Activated T-helper 17 cell treated with anti-CD3 and anti-CD28 coated beads, Interleukin-2, amount 50 U/mL, for 72 hours (primary cell): Measurements from ENCODE around the gene NSUN2. TPM values are rescaled to one million over a fixed set of nuclear protein-coding genes. Genes with fewer than 3 reads are reported as not detected.

ENCODE experiments used
- ATAC-seq: fragments of 150-1000 bp; cut with Tn5 transposase; replicated peaks from 2 replicates; pipeline ENCODE4 v1.10.0; 2021; ENCODE audit warnings: mild to moderate bottlenecking, moderate library complexity
- H3K27ac Mint-ChIP-seq: one replicate; pipeline ENCODE4 v1.8.0; 2022; ENCODE audit warnings: mixed read lengths
- H3K27me3 Mint-ChIP-seq: one replicate; pipeline ENCODE4 v1.8.0; 2022; ENCODE audit warnings: mixed read lengths
- H3K36me3 Mint-ChIP-seq: one replicate; pipeline ENCODE4 v1.8.0; 2022; ENCODE audit warnings: low read depth, mild to moderate bottlenecking, mixed read lengths
- H3K4me1 Mint-ChIP-seq: one replicate; pipeline ENCODE4 v1.8.0; 2022; ENCODE audit warnings: mixed read lengths
- H3K4me3 Mint-ChIP-seq: one replicate; pipeline ENCODE4 v1.8.0; 2022; ENCODE audit warnings: mild to moderate bottlenecking, mixed read lengths
- H3K9me3 Mint-ChIP-seq: one replicate; pipeline ENCODE4 v1.8.0; 2022; ENCODE audit warnings: mixed read lengths
- total RNA-seq, 2 donors: library from RNA; stranded (reverse); gene quantifications; one replicate each; pipeline ENCODE4 v1.2.3, GENCODE V29; 2022

NSUN2 gene
- total RNA-seq, 2 donors from 2014 or later, result 61.2 to 128 TPM

DNA sequence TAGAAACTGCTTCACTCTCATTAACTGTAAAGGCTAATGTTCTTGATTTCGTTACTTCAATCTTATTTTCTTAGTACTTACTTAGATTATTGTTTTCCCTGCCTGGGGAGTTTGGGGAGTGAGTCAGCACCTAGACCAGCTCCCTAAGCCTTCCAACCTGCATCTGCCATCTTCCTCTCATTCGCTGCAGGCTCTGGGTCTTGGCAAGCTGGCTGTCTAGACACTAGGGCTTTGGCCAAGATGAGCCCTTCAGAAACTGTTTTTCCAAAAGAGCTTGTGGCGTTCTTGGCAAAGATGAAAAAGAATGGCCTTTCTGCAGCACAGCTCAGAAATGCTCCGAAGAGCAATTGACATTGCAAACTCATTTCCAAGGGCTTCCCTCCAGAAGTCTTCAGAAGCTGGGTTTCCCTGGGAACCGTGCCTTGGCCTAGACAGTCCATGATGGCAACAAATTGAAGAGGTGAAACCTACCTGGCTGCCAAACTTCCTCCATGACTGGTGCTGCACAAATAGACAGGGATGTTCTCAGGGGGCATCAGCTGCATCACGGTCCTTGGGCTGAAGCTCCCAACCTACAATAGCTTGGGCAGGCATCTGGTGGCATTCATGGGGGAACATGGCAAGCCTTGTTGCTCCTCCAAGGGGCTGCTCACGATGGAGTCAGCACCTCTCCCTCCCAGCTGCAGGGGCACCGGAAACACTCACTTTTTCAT, 76.6 kb downstream of the NSUN2 start:
- Mint-ChIP-seq H3K27ac (no peak overlapping the region), H3K9me3 (no peaks in the 10 kb centered on the region), H3K4me1 (no peaks in the 10 kb centered on the region)

DNA sequence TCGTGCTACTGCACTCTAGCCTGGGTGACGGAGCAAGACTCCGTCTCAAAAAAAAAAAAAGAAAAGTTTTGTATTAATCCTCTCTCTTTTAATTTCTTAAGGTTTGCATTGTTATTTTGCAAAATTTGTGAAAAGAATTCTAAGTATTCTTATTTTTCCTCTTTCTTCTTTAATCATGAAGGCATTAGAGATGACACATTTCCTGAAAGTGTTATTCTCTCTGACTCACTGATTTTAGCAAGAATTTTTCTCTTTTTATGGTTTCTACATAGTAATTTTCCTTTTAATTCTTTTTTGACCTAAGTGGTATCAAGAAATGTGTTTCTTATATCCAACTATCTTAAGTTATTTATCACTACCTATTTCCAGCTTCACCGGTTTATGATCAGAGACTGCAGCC, 78.0 kb downstream of the NSUN2 start:
- Mint-ChIP-seq H3K4me3 (no peak overlapping the region), H3K4me1 (no peaks in the 10 kb centered on the region), H3K9me3 (no peaks in the 10 kb centered on the region), H3K27me3 (peaks cover 23% of the 10 kb centered on the region), H3K27ac (no peak overlapping the region), H3K36me3 (no peaks in the 10 kb centered on the region)
- no peak for ATAC-seq

More for the DNA sequence above, 76.6 kb downstream of the NSUN2 start:
- ATAC-seq, result no peak
- Mint-ChIP-seq H3K4me3 (no peak overlapping the region), H3K27me3 (peaks cover 20% of the 10 kb centered on the region), H3K36me3 (no peaks in the 10 kb centered on the region)

DNA sequence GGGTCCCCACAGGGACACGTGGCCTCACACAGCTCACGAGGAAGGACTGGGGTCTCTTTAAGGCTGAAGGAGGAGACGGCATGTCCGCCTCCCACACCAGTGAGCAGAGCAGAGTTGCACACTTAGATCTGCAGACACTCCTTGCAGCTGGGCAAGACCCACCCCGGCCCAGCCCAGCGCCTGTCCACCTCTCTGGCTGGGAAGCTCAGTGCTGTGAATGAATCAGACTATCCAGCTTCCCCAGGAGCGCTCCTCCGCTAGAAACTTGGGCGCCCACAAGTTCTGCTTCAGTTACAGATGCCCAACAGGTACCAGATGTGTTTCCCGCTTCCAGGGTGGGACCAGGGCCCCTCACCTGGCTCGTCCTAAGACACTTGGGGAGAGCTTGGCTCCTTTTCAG, 78.9 kb downstream of the NSUN2 start:
- Mint-ChIP-seq H3K4me3 (no peak overlapping the region), H3K27ac (no peak overlapping the region), H3K27me3 (peaks cover 21% of the 10 kb centered on the region), H3K9me3 (no peaks in the 10 kb centered on the region), H3K4me1 (no peaks in the 10 kb centered on the region), H3K36me3 (no peaks in the 10 kb centered on the region)
- no peak for ATAC-seq

DNA sequence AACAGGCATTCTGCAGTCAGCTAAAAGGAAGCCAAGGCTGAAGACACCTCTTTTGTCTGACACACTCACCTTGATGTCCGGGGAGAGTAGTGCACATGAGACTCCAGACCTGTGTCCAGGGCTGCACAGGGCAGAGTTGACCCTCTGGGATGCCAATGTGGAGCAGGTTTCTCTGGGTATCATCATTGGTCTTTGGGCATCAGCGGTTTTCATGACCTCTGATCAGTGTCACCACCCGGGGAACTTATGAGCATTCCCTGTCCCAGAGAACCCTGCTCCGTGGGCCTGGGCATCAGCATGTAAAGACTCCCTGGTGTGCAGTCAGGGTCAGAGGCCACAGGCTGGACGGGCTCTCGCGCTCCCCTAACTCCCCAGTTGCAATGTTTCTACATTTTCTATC, 80.2 kb downstream of the NSUN2 start:
- H3K9me3 Mint-ChIP-seq, result no peaks in the 10 kb centered on the region
- H3K4me3 Mint-ChIP-seq, result no peak overlapping the region
- peaks cover 21% of the 10 kb centered on the region for H3K27me3 Mint-ChIP-seq
- no peak for ATAC-seq
- H3K36me3 Mint-ChIP-seq, result no peaks in the 10 kb centered on the region
- no peak overlapping the region for H3K27ac Mint-ChIP-seq
- no peaks in the 10 kb centered on the region for H3K4me1 Mint-ChIP-seq

- H3K36me3 Mint-ChIP-seq, result no peaks in the 10 kb centered on the region
These were observed 80.9 kb downstream of the NSUN2 start for GRCh38 chr5:6551955-6552313.

GRCh38 chr5:6551287-6551954, 81.4 kb downstream of the NSUN2 start:
- H3K27ac Mint-ChIP-seq, result no peak overlapping the region
- ATAC-seq, result no peak
- no peaks in the 10 kb centered on the region for H3K36me3 Mint-ChIP-seq
- no peak overlapping the region for H3K4me3 Mint-ChIP-seq
- no peaks in the 10 kb centered on the region for H3K9me3 Mint-ChIP-seq
- peaks cover 24% of the 10 kb centered on the region for H3K27me3 Mint-ChIP-seq
- peaks cover 5% of the 10 kb centered on the region for H3K4me1 Mint-ChIP-seq

More at GRCh38 chr5:6551955-6552313, 80.9 kb downstream of the NSUN2 start:
- Mint-ChIP-seq H3K27me3 (peaks cover 25% of the 10 kb centered on the region), H3K4me1 (peaks cover 5% of the 10 kb centered on the region), H3K9me3 (no peaks in the 10 kb centered on the region), H3K27ac (no peak overlapping the region), H3K4me3 (no peak overlapping the region)
- ATAC-seq, result no peak

- H3K4me3 Mint-ChIP-seq, result no peak overlapping the region
- no peaks in the 10 kb centered on the region for H3K9me3 Mint-ChIP-seq
- H3K27me3 Mint-ChIP-seq, result peaks cover 22% of the 10 kb centered on the region
- no peak overlapping the region for H3K27ac Mint-ChIP-seq
- peaks cover 5% of the 10 kb centered on the region for H3K4me1 Mint-ChIP-seq
- ATAC-seq, result no peak
- H3K36me3 Mint-ChIP-seq, result no peaks in the 10 kb centered on the region
These were observed 82.2 kb downstream of the NSUN2 start for GRCh38 chr5:6550628-6551027.

Other genes with a start within 250 kb of the NSUN2 start
- not detected for gene UBE2QL1, start 184.2 kb downstream of the NSUN2 start, total RNA-seq
- 1 to 10 TPM; 8.3 to 10.0 TPM for gene SRD5A1, start 396 bp upstream of the NSUN2 start, total RNA-seq
- 10 to 100 TPM; 39.0 to 52.4 TPM for gene TENT4A, start 80.4 kb upstream of the NSUN2 start, total RNA-seq